Measurements from ENCODE around the gene NDUFS7.

NDUFS7 gene

DNA sequence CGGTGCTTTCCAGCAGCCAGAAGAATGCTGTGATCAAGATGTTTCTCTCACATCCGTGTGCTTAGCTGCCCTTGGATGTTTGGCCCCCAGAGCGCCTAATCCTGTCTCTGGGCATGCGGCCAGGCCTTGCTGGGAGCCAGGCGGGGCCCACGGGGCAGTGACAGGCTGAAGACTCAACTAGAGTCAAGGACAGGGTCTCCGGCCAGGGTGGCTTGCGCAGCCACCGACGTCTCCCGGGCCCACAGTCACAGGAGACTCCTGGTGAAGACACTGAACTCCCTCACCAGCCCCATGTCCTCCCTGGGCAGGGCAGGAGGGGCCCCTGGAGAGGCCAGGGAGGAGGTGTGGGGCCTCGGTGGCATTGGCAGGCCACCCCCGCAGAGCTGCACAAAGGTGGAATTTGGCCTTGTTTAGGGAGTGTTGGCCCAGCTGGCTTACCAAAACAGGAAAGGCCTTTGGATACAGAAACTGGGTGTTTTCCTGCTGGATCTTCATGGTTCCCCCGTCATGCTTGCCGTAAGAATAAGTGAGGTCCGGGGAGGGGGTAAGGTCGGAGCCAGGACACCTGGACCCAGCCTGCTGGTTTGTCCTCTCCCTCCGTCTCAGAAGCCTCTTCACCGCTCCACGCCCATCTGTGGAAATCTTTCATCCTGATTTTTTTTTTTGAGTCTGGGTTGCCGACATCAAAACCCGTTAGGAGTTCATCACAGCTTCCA lies 10.0 kb upstream of the NDUFS7 start:
- no peaks in the 10 kb centered on the region; the same call in 1 of the 2 replicates for H3K9me3 ChIP-seq (ENCODE audit: insufficient read depth, low read length)
- DNase-seq (ENCODE audit: low read depth, low spot score), result no peak
- H3K27me3 ChIP-seq (ENCODE audit: insufficient read depth, insufficient read length), result no peaks in the 10 kb centered on the region
- H3K9ac ChIP-seq (ENCODE audit: insufficient read length, low read depth), result no peak overlapping the region
- TF ChIP-seq YY1 (IDR thresholded peaks at IDR 0.05; ENCODE audit: insufficient read depth, insufficient read length) (no peak), SUZ12 (IDR thresholded peaks at IDR 0.05; ENCODE audit: extremely low read depth, insufficient read depth, insufficient read length) (no peak), ZNF274 (IDR thresholded peaks at IDR 0.05; ENCODE audit: low read depth, low read length) (no peak)
- H3K4me3 ChIP-seq (ENCODE audit: insufficient read length, low read depth), result no peak overlapping the region
- H3K4me1 ChIP-seq (ENCODE audit: insufficient read depth, insufficient read length), result peaks cover 1% of the 10 kb centered on the region
- H3K36me3 ChIP-seq (ENCODE audit: insufficient read depth, insufficient read length, low read length), result peaks cover 84% of the 10 kb centered on the region

DNA sequence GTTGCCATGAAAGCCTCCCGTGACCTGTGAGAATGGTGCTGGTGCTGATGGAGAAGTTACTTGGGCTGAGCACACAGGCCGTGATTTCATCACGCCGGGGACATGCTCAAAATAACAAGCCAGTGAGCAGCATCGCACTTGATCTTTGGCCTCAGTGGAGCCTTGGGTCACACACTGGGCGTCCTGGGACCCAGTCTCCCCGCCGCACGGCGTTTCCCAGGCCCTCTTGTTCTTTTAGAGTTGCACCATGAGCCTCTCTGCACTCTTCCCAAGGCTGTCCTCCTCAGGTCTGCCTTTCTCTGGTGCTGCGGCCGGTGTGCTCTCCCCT lies 9.5 kb upstream of the NDUFS7 start:
- Histone ChIP-seq H3K4me3 (ENCODE audit: insufficient read length, low read depth) (no peak overlapping the region), H3K36me3 (ENCODE audit: insufficient read depth, insufficient read length, low read length) (peaks cover 84% of the 10 kb centered on the region), H3K9ac (ENCODE audit: insufficient read length, low read depth) (no peak overlapping the region), H3K9me3 (ENCODE audit: insufficient read depth, low read length) (no peaks in the 10 kb centered on the region; the same call in 1 of the 2 replicates), H3K4me1 (ENCODE audit: insufficient read depth, insufficient read length) (no peaks in the 10 kb centered on the region), H3K27me3 (ENCODE audit: insufficient read depth, insufficient read length) (no peaks in the 10 kb centered on the region)
- no peak for DNase-seq (ENCODE audit: low read depth, low spot score)
- TF ChIP-seq YY1 (IDR thresholded peaks at IDR 0.05; ENCODE audit: insufficient read depth, insufficient read length) (no peak), ZNF274 (IDR thresholded peaks at IDR 0.05; ENCODE audit: low read depth, low read length) (no peak), SUZ12 (IDR thresholded peaks at IDR 0.05; ENCODE audit: extremely low read depth, insufficient read depth, insufficient read length) (no peak)

DNA sequence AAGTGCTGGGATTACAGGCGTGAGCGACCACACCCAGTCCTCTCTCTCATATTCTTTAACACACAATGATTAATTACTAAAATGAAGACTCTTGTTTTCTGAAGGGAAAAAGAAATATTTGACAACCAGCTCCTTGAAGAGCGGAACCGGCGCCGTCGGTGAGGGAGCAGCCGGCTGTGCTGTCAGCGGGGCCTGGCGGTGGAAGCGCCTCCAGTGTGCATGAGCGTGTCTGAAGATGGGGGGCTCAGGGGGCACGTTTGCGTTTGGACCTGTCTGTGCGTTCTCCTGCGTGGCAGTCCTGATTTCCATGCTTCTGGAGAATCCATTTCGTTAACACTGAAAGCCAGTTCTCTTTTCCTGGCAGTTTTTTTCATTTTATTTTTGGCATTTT lies 7.3 kb upstream of the NDUFS7 start:
- peaks cover 14% of the 10 kb centered on the region for H3K4me1 ChIP-seq (ENCODE audit: insufficient read depth, insufficient read length)
- no peak for DNase-seq (ENCODE audit: low read depth, low spot score)
- no peak overlapping the region for H3K9ac ChIP-seq (ENCODE audit: insufficient read length, low read depth)
- H3K36me3 ChIP-seq (ENCODE audit: insufficient read depth, insufficient read length, low read length), result peaks cover 64% of the 10 kb centered on the region
- H3K9me3 ChIP-seq (ENCODE audit: insufficient read depth, low read length), result no peaks in the 10 kb centered on the region; the same call in 1 of the 2 replicates
- no peak overlapping the region for H3K4me3 ChIP-seq (ENCODE audit: insufficient read length, low read depth)
- TF ChIP-seq SUZ12 (IDR thresholded peaks at IDR 0.05; ENCODE audit: extremely low read depth, insufficient read depth, insufficient read length) (no peak), YY1 (IDR thresholded peaks at IDR 0.05; ENCODE audit: insufficient read depth, insufficient read length) (no peak), ZNF274 (IDR thresholded peaks at IDR 0.05; ENCODE audit: low read depth, low read length) (no peak)
- no peaks in the 10 kb centered on the region for H3K27me3 ChIP-seq (ENCODE audit: insufficient read depth, insufficient read length)

DNA sequence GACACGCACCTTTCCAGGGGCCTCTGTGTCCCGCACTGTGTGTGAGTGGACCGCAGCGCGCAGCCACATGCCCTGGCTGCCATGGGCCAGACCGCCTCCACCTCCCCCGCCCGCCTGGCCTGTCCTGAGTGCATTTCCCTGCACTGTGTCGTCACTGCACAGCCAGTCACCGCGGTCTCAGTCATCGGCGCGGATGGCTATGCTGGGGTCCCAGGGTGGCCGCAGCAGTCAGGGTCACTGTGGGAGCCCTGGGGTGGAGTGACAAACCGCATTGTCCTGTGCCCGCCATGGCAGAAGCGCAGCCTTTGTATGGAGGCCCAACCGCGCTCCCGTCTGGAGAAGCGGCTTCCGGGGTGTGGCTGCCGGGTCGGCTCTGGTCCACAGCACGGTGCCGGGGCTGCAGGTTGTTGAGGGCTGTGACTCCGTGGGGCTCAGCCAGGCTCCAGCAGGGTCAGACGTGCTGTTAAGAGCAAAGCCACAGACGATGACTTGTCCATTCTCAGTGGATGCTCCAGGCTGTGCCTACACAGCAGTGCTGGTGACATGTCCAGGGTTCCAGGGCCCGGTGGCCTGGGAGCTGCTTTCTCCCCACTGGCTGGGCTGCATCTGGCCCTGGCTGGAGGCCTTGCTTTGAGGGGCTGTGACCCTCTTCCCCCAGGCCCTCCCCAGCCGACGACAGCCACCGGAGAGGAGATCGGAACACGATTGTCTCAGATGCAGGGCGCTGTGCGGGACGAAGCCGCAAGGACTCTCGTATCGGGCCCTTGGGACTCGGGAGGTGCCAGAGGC lies 6.3 kb upstream of the NDUFS7 start:
- Histone ChIP-seq H3K9ac (ENCODE audit: insufficient read length, low read depth) (no peak overlapping the region), H3K4me1 (ENCODE audit: insufficient read depth, insufficient read length) (peaks cover 17% of the 10 kb centered on the region), H3K4me3 (ENCODE audit: insufficient read length, low read depth) (no peak overlapping the region), H3K9me3 (ENCODE audit: insufficient read depth, low read length) (no peaks in the 10 kb centered on the region; the same call in 1 of the 2 replicates), H3K27me3 (ENCODE audit: insufficient read depth, insufficient read length) (no peaks in the 10 kb centered on the region), H3K36me3 (ENCODE audit: insufficient read depth, insufficient read length, low read length) (peaks cover 58% of the 10 kb centered on the region)
- TF ChIP-seq YY1 (IDR thresholded peaks at IDR 0.05; ENCODE audit: insufficient read depth, insufficient read length) (no peak), ZNF274 (IDR thresholded peaks at IDR 0.05; ENCODE audit: low read depth, low read length) (no peak), SUZ12 (IDR thresholded peaks at IDR 0.05; ENCODE audit: extremely low read depth, insufficient read depth, insufficient read length) (no peak)
- DNase-seq (ENCODE audit: low read depth, low spot score), result no peak

DNA sequence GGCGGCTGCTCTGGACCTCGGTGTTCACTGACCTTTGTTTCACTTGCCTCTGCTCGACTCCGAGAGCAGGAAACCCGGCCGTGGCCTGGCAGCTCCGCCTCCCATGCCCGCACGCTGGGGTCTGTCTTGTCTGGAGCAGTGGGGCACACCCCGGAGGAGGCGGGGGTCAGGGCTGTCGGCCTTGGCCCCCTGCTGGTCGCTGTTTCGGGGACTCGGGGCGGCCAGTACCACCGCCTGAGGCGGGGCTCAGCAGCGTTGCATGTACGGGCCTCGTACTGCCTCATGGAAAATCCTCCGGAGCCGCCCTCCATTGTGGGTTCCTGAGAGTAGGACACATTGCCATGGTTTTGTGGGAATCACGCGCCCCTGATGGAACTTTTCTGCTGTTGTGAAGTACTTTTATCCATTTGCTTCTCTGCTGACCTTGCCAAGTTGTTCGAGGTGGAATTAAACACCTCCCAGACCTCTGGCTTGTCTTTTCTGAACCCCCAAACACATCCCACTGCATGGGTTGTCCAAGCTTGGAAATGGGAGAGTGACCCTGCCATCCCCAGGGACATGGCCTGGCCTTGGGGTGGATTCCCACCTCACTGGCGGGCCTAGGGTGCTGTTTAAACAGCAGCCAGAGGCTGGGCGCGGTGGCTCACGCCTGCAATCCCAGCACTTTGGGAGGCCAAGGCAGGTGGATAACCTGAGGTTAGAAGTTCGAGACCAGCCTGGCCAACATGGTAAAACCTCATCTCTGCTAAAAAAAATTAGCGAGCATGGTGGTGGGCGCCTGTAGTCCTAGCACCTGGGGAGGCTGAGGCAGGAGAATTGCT lies 5.5 kb upstream of the NDUFS7 start:
- Histone ChIP-seq H3K36me3 (ENCODE audit: insufficient read depth, insufficient read length, low read length) (peaks cover 51% of the 10 kb centered on the region), H3K9me3 (ENCODE audit: insufficient read depth, low read length) (no peaks in the 10 kb centered on the region; the same call in 1 of the 2 replicates), H3K9ac (ENCODE audit: insufficient read length, low read depth) (no peak overlapping the region), H3K4me1 (ENCODE audit: insufficient read depth, insufficient read length) (peaks cover 20% of the 10 kb centered on the region), H3K4me3 (ENCODE audit: insufficient read length, low read depth) (no peak overlapping the region), H3K27me3 (ENCODE audit: insufficient read depth, insufficient read length) (no peaks in the 10 kb centered on the region)
- no peak for TF ChIP-seq SUZ12 (IDR thresholded peaks at IDR 0.05; ENCODE audit: extremely low read depth, insufficient read depth, insufficient read length)
- no peak for TF ChIP-seq ZNF274 (IDR thresholded peaks at IDR 0.05; ENCODE audit: low read depth, low read length)
- no peak for TF ChIP-seq YY1 (IDR thresholded peaks at IDR 0.05; ENCODE audit: insufficient read depth, insufficient read length)
- DNase-seq (ENCODE audit: low read depth, low spot score), result no peak

DNA sequence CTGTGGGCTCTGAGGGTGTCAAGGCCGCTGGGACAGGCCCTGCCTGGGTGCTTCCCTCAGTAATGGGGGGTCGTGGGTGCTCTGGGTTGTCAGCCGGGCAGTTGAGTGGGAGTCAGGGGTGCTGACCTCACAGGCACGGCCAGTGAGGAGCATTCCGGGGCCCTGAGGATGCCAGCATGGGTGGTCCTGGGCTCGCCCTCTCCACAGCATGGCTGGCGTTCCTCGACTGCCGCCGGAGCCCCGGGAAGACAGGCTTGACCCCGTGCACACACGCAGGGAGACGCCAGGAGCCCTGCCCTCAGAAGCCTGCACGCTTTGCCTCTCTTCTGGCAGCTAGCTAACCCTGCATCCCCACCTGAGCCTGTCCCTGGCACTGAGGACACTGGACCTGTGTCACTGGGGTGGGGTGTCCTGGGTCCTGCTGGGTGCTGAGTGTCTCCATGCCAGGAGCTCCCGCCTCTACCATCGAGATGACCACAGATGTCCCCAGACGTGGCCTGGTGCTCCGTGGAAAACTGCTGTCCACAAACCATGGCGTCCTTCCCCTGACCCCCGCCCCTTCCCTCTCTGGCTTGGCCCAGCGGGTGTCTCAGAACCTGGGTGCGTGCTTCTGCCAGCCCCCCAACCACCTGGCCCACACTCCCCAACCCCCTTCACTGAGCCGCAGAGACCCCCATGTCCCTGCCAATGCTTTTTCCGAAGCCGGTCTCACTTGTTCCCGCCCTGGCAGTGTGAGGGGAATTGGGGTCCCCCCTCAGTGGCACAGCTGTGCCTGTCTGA lies 4.4 kb upstream of the NDUFS7 start:
- no peak overlapping the region for H3K9ac ChIP-seq (ENCODE audit: insufficient read length, low read depth)
- H3K9me3 ChIP-seq (ENCODE audit: insufficient read depth, low read length), result no peaks in the 10 kb centered on the region; the same call in 1 of the 2 replicates
- no peak overlapping the region for H3K4me3 ChIP-seq (ENCODE audit: insufficient read length, low read depth)
- no peaks in the 10 kb centered on the region for H3K27me3 ChIP-seq (ENCODE audit: insufficient read depth, insufficient read length)
- no peak for DNase-seq (ENCODE audit: low read depth, low spot score)
- TF ChIP-seq SUZ12 (IDR thresholded peaks at IDR 0.05; ENCODE audit: extremely low read depth, insufficient read depth, insufficient read length) (no peak), ZNF274 (IDR thresholded peaks at IDR 0.05; ENCODE audit: low read depth, low read length) (no peak), YY1 (IDR thresholded peaks at IDR 0.05; ENCODE audit: insufficient read depth, insufficient read length) (no peak)
- H3K36me3 ChIP-seq (ENCODE audit: insufficient read depth, insufficient read length, low read length), result peaks cover 40% of the 10 kb centered on the region
- peaks cover 20% of the 10 kb centered on the region for H3K4me1 ChIP-seq (ENCODE audit: insufficient read depth, insufficient read length)

All from NT2/D1 (cell line).